DMS53 (cell line): ENCODE measurements around the gene GATA6.

Source experiments
- DNase-seq: peaks from one replicate; lab custom pipeline; 2025; lab: John Stamatoyannopoulos, UW

GATA6 gene

DNA sequence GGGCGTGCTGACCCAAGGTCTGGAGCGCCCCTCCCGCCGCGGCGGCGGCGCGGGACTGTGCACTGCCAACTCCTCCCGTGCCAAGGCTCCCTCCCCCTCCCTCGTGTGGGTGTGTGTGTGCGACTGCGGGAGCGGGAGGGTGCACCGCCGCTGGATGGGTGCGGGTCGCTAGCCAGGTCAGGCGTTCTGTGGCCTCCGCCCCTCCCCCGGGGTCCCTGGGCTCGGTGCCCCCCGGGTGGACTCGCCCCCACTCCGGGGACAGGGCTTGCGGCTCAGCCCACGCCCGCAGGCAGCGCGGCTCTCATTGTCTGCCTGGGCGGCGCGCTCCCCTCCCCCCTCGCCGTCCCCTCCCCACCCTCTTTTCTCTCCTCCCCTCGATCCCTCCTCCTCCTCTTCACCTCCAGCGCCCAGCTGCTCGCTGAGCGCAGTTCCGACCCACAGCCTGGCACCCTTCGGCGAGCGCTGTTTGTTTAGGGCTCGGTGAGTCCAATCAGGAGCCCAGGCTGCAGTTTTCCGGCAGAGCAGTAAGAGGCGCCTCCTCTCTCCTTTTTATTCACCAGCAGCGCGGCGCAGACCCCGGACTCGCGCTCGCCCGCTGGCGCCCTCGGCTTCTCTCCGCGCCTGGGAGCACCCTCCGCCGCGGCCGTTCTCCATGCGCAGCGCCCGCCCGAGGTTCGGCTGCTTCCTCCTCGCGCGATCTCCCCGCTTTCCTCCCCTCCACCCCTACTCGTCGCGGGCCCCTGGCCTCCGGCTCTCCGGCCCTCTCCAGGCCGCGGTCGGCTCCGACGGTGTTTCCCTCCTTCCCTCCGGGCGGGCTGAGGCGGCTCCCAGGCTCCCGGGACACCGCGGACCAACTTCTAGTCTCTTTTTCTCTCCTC is at the start of gene GATA6:
TSS of gene GATA6 (plus strand) at position 579 of the 878 bp plus-strand sequence. CDS start 1,556 bp downstream, outside the sequence.
- peak; percentile 92 for DNase-seq

DNA sequence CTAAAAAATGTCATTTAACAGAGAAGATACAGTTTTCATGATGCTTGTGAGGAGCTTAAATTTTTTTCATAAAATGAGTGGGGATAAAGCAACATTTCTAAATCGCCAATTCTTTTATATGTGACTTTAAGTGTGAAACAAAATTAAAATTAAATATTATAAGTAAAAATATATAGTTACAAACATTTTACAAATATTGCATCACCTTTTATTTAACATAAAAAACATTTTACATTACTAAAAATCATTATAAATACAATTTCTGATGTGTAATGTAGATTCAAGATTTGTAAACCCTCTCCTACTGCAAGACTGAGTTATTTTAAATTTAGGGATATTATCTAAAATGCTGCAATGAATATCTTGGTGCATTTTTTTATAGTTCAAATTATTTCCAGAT is 44.4 kb upstream of the GATA6 start:
- DNase-seq: no peak

DNA sequence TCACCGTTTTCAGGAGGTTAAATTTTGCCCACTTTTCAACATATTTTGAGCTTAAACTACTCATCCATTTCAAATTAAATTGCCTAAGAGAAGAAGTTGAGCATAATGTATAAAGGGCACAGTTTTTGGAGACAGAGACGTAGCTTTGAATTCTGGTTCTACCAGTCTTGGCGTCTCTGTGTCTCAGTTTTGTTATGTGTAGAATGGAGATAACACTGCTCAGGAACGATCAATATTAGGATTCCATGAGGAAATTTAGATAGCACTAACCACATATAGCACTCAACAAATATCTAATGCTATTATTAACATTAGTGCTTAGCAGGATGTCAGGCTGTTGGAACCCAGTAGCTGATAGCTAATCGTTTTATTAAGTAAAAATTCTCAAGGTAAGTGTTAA is 40.4 kb upstream of the GATA6 start:
- DNase-seq: no peak

DNA sequence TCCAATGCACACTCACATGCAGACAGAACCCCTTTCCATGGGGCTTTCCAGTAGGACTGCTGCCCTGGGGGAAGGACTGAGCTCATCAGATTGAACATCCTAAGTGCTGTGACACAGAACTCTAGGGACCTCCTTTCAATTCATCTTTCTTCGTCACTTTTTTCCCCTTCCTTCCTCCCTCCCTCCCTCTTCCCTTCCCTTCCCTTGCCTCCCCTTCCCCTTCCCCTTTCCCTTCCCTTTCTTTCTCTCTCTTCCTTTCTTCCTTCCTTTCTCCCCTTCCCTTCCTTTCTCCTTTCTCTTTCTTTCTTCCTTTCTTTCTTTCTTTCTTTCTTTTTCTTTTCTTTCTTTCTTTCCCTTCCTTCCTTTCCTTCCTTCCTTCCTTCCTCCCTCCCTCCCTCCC is 39.6 kb upstream of the GATA6 start:
- no peak for DNase-seq

DNA sequence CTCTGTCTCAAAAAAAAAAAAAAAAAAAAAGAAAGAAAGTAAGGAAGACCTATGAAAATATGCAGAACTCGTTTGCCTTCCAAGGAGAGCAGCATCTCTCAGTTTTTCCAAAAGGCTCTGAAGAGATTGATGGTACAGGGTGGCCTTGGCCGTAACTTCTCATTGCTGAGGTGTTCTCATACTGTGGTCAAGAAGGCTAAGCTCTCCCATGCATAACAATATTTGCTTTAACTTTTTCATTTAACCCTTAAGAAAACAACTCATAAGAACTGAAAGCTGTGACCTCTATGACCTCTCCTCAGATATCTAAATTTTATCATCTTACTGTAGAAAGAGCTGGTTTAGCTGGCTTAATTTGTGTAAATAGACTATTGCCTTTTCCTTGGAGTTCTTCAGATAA is 37.1 kb upstream of the GATA6 start:
- DNase-seq: no peak

DNA sequence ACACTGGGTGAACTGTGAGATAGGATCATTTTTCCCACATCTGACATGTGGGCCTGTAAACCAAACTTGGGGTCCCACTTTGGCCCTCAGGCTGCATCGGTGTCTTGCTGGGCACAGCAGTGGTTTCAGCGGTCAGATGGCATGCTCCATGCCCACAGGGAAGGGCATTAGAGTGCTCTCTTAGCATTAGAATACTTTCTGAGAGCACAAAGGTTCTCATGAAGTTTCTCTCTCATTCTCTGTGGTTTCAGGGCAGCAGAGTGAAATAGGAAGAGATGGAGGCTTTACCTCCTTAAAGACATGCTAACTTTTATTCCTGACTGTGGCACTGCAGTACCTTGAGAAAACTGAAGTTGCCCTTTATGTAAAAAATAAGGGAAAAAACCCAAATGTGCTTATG is 36.6 kb upstream of the GATA6 start:
- DNase-seq: no peak

DNA sequence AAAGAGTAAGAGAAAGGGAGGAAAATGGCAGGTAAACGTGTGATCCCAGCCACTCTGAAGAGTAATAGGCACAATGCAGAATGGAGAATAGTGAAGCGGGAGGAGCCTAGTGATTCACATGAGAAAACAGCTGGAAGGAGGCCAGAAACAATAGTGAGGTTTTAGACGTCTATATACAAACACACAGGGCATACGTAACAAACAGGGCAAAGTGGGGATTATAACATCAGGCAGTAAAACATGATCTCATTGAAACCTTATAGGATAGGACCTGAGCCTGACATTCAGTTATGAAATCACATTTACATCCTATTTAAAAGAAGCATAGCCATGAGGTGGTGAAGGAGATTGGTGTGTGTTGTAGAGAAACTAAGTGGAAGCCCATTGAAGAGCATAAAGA is 33.0 kb upstream of the GATA6 start:
- peak; percentile 68 for DNase-seq

DNA sequence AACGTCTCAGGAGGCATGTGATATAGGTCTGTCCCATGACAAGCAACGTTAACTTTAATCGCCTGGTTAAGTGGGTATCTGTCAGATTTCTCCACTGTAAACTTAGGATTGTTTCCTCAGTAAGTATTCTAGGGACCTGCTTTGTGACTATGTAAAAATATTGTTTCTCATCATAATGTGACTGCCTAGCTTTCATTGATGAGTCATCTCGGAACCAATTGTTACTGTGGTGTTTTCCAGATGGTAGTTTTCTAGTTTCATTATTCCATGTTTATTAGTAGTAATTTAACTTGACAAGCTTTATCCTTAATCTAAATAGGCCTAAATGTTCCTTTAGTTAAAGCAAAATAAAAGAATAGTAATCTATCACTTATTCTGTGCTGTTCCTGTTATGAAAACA is 28.2 kb upstream of the GATA6 start:
- DNase-seq: no peak

DNA sequence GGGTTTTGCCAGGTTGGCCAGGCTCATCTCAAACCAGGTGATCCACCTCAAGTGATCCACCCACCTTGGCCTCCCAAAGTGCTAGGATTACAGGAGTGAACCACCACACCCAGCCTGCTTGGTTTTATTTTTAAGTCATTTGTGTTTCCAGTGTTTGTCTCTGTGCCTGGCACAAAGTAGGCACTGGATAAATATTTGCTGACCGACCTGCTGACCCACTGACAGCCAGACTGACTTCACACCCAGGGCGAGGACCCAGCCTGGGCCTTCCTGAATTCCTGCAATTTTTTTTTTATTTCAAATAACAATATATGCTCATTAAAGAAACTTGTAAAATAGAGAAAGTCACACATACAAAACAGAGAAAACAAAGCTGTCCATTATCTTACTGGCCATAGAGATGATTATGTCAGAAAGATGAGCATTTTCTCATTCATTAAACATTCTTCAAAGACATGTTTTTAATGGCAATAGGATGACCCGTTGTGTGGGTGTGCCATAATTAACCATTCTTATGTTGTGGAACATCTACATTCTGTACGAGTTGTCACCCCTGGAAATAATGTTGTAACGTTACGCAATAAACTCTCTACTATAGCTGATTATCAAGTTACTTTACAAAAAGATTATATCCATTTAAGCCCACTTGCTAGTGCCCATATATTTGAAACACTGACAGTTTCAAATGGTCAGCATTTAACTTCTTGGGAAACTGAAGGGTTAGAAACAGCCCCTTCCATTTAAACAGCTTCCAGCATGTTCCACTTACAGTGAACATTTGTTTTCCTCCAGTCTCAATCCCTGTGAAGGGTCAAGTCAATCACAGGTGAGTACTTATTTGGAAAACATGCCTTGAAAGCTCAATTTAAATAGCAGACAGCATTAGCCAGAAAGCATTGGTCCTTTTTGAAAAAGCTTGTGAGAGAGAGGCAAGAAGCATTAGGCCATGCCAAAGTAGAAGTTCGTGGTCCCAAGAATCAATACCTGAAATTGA is 25.7 kb upstream of the GATA6 start:
- DNase-seq: no peak

DNA sequence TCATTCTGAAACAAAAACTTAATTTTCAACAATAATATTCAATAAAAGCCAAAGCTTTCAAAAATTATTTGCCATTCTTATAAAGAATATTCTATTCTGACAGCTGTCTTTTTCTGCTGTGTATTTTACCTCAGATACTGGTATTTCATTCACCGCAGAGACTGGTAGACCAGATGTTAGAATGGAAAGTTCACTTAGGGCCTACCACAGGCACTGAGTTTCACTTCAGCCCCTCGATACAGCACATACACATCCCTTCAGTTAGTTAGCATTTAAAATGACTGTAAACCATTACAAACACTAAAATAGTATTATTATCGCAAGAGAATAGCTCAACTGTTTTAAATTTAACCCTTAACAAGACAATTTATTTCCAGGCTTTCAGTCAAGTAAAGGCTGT is 24.2 kb upstream of the GATA6 start:
- DNase-seq: no peak

DNA sequence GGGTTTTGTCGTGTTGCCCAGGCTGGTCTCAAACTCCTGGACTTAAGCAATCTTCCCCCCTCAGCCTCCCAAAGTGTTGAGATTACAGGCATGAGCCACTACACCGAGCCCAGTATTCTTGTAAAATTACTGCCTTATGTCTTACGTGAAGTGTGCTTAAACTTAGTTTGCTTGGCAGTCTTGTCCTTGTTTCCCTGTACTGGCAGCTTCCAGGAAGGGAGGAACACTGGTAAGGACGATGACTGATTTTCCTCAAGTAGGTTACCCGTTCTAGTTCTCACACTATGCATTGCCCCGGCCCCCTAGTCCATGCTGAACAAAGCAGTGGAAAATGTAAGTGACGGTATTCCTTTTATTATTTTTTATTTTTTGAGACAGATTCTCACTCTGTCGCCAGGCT is 19.7 kb upstream of the GATA6 start:
- no peak for DNase-seq

DNA sequence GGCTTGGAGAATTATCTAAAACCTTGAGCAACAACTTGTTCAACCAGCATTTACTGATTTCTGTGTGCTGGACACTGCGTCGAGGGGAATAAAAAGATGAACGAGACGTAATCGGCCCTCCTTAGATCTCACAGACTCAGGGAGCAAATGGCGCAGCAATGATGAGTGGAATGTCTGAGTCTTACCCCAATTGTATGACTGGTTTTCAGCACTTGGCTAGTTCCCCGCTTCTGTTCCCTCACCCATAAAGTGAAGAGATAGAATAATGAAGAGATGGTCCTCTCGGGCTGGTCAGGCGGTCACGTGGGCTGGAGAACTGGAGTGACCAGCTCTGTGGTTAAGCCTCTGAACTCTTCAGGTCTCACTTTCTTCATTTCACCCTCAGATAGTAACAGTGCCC is 17.3 kb upstream of the GATA6 start:
- DNase-seq: no peak

DNA sequence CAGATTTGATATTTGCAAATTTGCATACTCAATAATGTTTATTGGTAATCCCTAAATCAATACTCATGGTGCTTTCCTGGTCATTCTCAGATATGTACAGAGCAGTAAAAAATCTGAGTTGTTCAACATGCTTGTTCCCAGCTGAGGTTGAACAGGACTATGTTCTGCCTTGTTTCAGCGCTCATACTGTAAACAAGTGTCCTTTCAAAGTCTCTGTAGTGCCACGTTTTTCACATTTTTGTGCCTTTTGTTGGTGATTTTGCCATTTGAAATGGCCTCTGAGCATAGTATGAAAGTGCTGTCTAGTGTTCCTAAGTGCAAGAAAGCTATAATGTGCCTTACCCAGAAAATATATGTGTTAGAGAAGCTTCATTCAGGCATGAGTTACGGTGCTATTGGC is 16.0 kb upstream of the GATA6 start:
- no peak for DNase-seq

DNA sequence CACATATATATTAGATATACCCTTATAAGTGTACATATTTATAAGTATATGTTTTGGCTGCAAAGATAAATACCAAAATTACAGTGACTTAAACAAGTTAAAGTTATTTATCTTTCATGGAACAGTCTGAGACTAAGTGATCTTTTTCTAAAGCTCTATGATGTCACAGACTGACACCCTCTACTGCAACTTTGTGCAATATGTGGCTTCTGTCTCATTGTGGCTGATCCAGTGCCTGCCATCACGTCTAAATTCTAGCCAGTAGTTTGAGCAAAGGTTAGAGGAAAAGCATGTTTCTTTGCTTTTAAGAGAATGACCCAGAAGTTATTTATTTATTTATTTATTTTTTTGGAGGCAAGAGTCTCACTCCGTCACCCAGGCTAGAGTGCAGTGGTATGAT is 13.8 kb upstream of the GATA6 start:
- DNase-seq: no peak

DNA sequence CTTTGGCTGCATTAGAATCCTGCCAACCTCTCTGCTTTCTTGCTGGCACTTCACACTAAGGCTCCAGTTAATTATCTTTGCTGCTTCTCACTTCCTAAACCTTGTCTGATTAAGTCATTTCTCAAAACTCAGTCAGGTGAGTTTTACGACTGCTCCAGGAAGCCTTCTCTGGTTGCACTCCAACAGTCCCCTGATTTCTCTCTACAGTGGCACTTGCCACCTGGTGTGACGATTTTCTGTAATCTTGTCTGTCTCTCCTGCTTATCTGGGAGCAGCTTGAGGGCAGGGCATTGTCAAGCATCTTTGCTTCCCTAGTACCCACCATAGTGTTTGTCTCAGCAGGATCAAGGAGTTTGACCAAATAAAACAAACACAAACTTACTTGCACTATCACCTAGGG is 10.4 kb upstream of the GATA6 start:
- DNase-seq: no peak

DNA sequence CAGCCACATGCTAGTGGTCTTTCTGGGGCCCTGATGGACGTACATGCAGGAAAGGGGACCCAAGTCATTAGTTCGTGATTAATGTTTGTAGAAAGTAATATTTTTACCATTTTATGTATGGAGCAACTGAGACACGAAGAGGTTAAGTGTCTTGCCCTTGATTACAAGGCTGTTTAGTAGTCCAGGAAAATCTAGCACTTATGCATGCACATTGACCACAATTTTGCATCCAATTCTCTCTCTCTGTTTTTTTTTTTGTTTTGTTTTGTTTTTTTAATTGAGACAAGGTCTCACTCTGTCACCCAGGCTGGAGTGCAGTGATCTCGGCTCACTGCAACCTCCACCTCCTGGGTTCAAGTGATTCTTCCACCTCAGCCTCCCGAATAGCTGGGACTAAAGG is 8.3 kb upstream of the GATA6 start:
- DNase-seq: no peak

DNA sequence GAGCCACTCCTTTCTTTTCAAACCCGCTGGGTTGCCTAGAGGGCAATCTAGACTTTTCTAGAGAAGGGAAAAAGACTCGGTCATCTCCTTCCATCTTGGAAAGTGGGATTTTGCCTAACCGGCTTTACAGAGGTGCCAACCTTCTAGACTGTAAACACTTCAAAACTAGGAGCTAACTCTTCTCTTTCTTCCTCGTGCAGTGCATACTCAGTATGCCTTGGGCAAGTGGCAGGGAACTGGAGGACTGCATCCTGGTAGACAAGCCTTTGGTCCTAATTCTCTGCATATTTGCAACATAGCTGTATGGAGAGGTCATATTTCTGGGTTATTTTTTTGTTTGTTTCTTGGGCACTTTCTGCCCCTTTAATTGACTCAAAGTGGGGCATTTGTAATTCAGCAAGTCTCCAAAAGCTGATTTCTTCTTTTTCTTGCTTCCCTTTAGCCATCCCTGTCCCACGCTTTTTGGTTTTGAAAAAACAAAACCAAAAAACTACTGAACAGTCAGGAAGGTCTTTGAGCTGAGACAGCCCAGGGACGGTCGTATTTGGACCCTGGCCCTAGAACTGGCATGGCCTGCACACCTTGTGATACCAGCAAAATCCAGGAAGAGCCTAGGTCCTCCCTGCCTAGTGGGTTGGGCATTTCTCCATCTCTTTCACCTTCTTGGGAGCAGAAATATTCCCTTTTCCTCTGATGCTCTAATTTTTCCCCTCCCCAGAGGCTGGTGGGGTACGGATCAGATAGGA is 5.8 kb upstream of the GATA6 start:
- DNase-seq: no peak

DNA sequence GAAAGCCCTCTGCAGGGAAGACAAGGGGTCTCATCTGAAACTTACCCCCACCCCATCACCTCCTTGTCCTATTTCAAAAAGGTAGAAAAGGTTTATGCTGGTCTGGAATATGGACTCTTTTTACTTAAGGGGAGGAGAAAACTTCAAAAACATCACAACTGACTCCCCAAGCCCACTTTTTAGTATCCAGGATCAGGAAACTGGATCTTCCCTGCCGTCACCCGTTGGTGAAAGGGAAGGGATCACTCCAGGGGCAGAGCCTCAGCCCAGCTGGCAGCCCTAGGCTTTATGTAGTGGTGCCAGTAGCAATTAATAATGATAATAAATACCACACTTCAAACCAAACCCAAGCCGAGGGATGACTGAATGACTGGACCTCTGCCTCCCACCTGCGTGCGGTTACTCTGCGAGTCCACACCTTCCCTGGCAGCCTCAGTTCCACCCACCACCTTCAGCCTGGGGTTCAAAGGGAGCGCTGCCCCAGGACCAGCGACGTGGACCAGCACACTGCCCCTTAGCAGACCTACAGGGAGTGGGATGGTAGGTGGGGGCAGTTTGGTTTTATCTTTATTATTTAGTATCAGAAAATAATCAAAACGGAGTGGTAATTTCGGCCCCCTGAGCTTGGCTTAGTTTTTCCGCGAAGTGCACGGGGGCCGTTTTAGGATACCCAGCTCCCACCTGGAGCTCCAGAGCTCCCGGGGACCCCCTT is 4.9 kb upstream of the GATA6 start:
- no peak for DNase-seq

DNA sequence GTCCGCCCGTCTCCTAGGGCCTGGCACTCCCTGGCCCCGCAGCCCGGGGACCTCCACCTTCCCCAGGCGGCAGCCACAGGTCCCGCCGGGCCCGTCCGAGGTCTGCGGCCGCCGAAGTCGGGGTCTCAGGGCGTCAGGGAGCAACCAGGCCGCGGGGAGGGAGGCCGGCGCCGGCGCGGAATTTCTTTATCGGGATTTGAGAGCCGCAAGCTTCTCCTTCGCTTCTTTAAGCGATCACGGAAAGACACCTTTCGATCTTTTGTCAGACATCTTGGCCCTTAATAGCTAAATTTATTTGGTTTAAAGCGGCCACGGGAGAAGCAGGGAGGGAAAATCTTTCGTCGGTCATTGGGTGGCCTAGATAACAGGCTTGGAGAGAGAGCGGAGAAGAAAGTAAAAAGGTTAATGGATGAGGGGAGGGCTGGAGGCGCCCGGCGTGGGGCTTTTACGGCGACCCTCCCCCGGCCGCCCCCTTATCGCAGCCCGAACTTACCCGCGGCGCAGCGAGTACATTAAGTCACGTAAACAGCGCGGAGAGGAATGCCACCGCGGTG is 4.3 kb upstream of the GATA6 start:
- no peak for DNase-seq

DNA sequence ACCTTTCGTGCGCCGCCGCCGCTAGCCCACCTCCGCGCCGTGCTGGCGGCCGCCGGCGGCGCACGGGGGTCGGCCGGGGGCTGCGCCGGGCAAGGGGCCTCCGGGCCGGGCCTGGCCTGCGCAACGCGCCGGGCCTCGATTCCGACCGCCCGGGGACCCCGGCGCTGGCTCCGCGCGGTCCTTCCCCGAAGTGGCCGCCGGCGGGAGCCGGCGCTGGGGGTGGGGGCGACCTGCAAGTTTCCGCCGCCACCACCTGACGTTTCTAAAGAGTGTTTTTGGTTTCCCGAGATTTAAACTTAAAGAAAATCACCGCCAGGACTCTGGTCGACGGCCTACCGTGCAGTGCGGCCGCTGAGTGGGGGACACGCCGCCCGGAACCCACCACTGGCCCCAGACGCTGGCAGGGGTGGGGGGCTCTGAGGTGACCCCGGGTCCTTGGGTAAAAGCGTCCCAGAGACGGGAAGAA is 3.8 kb upstream of the GATA6 start:
- DNase-seq: no peak
